ENCODE measurements around the gene ZNF140.

ZNF140 gene

GRCh38 chr12:133080368-133081158 is at the start of gene ZNF140:
TSS of gene ZNF140 (plus strand) at chr12:133080923. CDS start at chr12:133081321, 398 bp downstream.
- peak; percentile 96 for DNase-seq (ENCODE audit: low spot score)

DNA sequence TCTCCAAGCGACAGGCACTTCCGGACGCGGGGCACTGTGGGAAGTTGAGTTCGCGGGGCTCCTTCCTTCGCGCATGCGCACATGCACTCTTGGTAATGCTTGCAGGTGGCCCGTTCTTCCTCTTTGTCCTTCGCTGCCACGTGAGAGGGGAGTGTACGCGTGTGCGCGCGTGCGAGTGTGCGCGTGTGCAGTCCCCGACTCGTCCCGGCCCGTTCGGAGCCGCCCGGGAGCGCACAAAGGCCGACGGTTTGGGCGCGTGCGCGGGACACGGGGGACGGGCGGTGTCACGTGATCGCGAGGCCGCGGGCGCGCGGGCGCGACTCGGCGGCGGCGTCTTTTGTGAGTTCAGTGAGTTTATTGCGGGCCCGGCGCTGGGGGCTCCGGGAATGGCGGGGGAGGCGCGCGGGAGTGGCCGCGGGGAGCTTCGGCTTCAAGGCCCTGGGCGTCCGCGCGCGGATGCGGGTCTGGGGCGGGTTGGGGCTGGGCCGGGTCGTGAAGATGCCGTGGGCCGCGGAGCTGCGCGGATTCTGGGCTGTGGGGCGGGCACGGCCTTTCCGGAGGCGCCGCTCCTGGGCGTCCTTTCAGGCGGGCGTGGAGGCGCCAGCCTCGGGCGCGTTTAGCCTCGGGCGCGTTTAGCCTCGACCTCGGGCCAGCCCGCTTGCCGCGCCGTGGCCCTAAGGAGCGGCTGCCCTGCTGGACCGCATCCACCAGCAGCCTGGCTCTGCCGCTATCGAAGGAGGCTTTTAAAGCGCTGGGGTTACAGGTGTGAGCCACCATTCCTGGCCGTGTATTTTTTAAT is 43.3 kb upstream of the ZNF140 start, which contains the start of gene ZNF84:
Gene ZNF84 (plus strand): TSS at position 303 of the 799 bp plus-strand sequence. CDS start 3,959 bp downstream, outside the sequence.
- peak; percentile 99 for DNase-seq (ENCODE audit: low spot score)

GRCh38 chr12:133038118-133038709 is 42.5 kb upstream of the ZNF140 start:
- no peak for DNase-seq (ENCODE audit: low spot score)

DNA sequence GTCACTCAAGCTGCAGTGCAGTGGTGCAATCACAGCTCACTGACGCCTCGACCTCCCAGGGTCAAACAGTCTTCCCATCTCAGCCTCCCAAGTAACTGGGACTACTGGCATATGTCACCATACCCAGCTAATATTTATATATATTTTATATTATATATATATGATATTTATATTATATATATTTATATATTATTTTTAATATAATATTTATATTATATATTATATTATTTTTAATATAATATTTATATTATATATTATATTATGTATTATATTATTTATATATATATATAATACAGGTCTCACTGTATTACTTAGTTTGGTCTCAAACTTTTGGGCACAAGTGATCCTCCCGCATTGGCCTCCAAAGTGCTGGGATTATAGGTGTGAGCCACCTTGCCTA is 34.0 kb upstream of the ZNF140 start:
- no peak for DNase-seq (ENCODE audit: low spot score)

GRCh38 chr12:133057446-133057845 is 23.3 kb upstream of the ZNF140 start:
- no peak for DNase-seq (ENCODE audit: low spot score)

DNA sequence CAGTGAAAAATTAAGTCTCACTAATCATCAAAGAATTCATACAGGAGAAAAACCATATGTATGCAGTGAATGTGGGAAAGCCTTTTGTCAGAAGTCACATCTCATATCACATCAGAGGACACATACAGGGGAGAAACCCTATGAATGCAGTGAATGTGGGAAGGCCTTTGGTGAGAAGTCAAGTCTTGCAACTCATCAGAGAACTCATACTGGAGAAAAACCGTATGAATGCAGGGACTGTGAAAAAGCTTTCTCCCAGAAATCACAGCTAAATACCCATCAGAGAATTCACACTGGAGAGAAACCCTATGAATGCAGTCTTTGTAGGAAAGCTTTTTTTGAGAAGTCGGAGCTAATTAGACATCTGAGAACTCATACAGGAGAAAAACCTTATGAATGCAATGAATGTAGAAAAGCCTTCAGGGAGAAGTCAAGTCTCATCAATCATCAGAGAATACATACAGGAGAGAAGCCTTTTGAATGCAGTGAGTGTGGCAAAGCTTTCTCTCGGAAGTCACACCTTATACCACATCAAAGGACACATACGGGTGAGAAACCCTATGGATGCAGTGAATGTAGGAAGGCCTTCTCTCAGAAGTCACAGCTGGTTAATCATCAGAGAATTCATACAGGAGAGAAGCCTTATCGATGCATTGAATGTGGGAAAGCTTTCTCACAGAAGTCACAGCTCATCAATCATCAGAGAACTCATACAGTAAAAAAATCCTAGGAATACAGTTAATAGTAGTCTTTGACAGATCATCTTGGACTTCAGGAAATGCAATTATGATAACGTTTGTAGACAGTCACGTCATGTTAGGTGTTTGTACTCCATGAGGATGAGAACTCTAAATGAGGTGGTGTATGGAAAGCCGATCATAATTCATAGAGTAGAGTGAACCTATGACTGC is 22.3 kb upstream of the ZNF140 start:
- DNase-seq (ENCODE audit: low spot score) = no peak

- no peak for DNase-seq (ENCODE audit: low spot score)
Measured at GRCh38 chr12:133061954-133062353, 18.8 kb upstream of the ZNF140 start.

DNA sequence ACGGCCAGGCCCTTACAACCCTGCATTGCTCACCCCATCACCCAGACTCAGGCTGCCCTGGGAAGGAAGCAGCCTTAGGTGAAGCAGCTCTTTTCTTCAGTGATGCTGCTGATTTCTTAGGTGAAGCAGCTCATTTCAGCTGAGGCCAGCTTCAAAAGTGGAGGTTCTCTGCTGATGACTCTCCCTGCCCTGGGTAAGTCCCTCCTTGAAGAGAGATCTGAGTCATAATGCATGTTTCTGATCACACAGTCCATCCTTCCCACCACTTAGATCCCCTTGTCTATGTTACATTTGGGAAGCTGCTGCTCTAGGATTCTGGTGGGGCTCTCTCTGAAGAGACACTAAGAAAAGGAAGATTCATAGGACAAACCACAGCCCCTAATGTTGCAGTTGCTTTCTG is 17.2 kb upstream of the ZNF140 start:
- no peak for DNase-seq (ENCODE audit: low spot score)

- no peak for DNase-seq (ENCODE audit: low spot score)
Measured at GRCh38 chr12:133073836-133074235, 6.9 kb upstream of the ZNF140 start.

- peak; percentile 98 for DNase-seq (ENCODE audit: low spot score)
Measured at GRCh38 chr12:133080026-133080367, 726 bp upstream of the ZNF140 start.

DNA sequence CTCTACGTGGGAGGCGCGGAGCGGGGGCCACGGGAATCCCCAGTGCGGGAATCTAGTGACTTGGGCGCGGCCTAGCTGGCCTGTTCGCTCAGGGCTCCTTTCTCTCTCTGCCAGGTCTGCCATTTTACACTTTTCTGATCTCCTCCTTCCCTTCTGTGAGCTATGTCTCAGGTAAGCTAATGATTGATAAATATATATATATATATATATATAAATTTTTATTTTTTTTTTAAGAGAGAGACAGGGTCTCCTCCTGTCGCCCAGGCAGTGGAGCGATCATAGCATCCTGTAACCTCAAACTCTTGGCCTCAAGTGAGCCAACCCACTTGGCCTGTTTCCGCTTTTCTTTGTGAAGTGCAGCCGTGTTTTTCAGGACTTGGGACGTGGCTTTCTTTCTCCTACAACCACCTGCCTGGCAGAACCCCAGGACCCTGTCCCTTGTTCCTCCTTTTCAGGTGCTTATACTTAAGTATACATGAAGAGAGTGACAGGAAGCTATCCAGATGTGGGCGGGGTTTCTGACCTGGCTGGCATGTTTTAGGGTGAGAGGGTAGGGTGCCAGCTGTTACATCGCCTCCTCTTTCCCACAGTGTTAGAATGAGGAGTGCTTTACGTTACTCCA is 547 bp downstream of the ZNF140 start:
- no peak for DNase-seq (ENCODE audit: low spot score)

DNA sequence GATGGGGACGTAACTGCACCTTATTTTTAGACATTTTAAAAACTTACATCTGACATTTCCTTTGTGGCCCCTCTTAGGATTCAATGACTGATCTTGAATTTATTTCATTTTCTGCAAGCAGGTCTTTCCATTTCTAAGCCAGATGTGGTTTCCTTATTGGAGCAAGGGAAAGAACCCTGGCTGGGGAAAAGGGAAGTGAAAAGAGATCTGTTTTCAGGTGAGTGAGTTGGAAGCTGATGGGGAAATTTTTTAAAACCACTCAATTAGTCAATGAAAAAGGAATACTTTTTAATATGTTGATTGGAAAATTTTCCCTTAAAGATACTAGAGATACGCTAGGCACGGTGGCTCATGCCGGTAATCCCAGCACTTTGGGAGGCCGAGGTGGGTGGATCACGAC is 2.6 kb downstream of the ZNF140 start:
- no peak for DNase-seq (ENCODE audit: low spot score)

GRCh38 chr12:133105620-133106019 is 24.9 kb downstream of the ZNF140 start:
- DNase-seq (ENCODE audit: low spot score) = no peak

- peak; percentile 3 for DNase-seq (ENCODE audit: low spot score)
Measured at GRCh38 chr12:133106253-133106652, 25.5 kb downstream of the ZNF140 start.

DNA sequence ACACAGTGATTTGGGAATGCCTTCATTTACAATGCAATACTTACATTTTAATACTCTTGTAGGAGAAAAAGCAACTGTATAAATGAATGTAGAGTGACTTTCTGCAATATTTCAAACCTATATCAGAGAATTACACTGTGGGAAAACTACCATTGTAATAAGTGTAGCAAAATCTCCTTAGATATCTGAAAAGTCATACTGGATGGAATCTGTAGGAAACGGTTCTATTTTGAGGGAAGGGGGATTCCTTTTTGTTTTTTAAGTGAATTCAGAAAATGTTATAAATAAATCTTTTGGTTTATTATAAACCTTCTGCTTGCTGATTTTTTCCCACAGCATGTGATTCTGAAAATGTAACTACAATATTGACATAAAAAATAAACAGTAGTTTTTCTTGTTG is 26.4 kb downstream of the ZNF140 start:
- DNase-seq (ENCODE audit: low spot score) = no peak

GRCh38 chr12:133108150-133108549 is 27.4 kb downstream of the ZNF140 start:
- no peak for DNase-seq (ENCODE audit: low spot score)

GRCh38 chr12:133120385-133121191 is 39.9 kb downstream of the ZNF140 start:
- DNase-seq (ENCODE audit: low spot score) = no peak

- no peak for DNase-seq (ENCODE audit: low spot score)
Measured at GRCh38 chr12:133124674-133125073, 44.0 kb downstream of the ZNF140 start.

- DNase-seq (ENCODE audit: low spot score) = no peak
Measured at GRCh38 chr12:133129368-133130037, 48.8 kb downstream of the ZNF140 start.

Data from kidney tubule cell (primary cell).